ENCODE measurements around the gene SSTR4. TPM values are rescaled to one million over a fixed set of nuclear protein-coding genes. Genes with fewer than 3 reads are reported as not detected.

The SSTR4 gene
- total RNA-seq, 1 experiment from 2014 or later, result not detected

- H2AFZ ChIP-seq (ENCODE audit: low read depth, low read length, poor library complexity, severe bottlenecking), result no peak overlapping the region
- ChIA-PET CTCF (no interaction called here), POLR2A (no interaction called here), RAD21 (ENCODE audit: low non-redundant PET in 1 of 2, low total read pairs in 2 of 2, uncharacterized antibody in 2 of 2, unreplicated experiment in 2 of 2) (interaction anchor here in 1 of 2 experiments (0.6 kb wide), 1 partner anchor 13 kb away, joined by 3 read pairs; no protein-coding TSS in a partner anchor)
- BruUV-seq (replicated peaks), result no TSS peak
- no peak for DNase-seq (ENCODE audit: low read depth, low spot score)
- H3K4me2 ChIP-seq (ENCODE audit: low read length), result no peak overlapping the region
- no peak for ATAC-seq
- no peaks in the 10 kb centered on the region for H3K4me1 ChIP-seq (ENCODE audit: control insufficient read depth in 1 of 2, insufficient read depth in 2 of 2, low read length in 2 of 2)
- peaks cover 26% of the 10 kb centered on the region; the same call in 1 of the 2 replicates for H3K27me3 ChIP-seq (ENCODE audit: insufficient read depth, low read length)
- H3K79me2 ChIP-seq (ENCODE audit: insufficient read depth, low read length), result no peaks in the 10 kb centered on the region
- no peaks in the 10 kb centered on the region for H3K36me3 ChIP-seq (ENCODE audit: control insufficient read depth in 1 of 2, insufficient read depth in 2 of 2, low read length in 2 of 2)
- intact Hi-C loops (cut with micrococcal nuclease), result no loop called here
- H3K9me3 ChIP-seq (ENCODE audit: control insufficient read depth in 1 of 2, insufficient read depth in 1 of 2, low read depth in 1 of 2, low read length in 2 of 2), result no peaks in the 10 kb centered on the region
- no peaks in the 10 kb centered on the region for H3K9me2 ChIP-seq (ENCODE audit: insufficient read depth)
- H3K27ac ChIP-seq (ENCODE audit: low read depth, low read length), result no peak overlapping the region
- H4K20me1 ChIP-seq (ENCODE audit: insufficient read depth), result no peaks in the 10 kb centered on the region
- H3K9ac ChIP-seq (ENCODE audit: low read length), result no peak overlapping the region
- TF ChIP-seq ZNF274 (IDR thresholded peaks at IDR 0.05; ENCODE audit: low read depth, low read length) (no peak), SP1 (IDR thresholded peaks at IDR 0.05; ENCODE audit: low read depth) (no peak), TCF7L2 (IDR thresholded peaks at IDR 0.05; ENCODE audit: borderline replicate concordance, extremely low read depth, insufficient read depth, insufficient read length) (no peak), ZBTB33 (IDR thresholded peaks at IDR 0.05; ENCODE audit: extremely low read depth, insufficient replicate concordance, low read length) (no peak), EGR1 (IDR thresholded peaks at IDR 0.05; ENCODE audit: low read depth) (no peak), RAD21 (IDR thresholded peaks at IDR 0.05; ENCODE audit: low read depth) (no peak), REST (IDR thresholded peaks at IDR 0.05; ENCODE audit: low read depth) (no peak), SRF (IDR thresholded peaks at IDR 0.05; ENCODE audit: low read depth) (no peak), POLR2A (IDR thresholded peaks at IDR 0.05; ENCODE audit: borderline replicate concordance, extremely low read depth, insufficient read depth, insufficient read length) (no peak), POLR2AphosphoS5 (IDR thresholded peaks at IDR 0.05; ENCODE audit: low read depth, low read length) (no peak), CEBPB (IDR thresholded peaks at IDR 0.05; ENCODE audit: low read depth) (no peak), EZH2 (IDR thresholded peaks at IDR 0.05) (no peak), FOSL1 (IDR thresholded peaks at IDR 0.05; ENCODE audit: low read depth) (no peak), MAX (IDR thresholded peaks at IDR 0.05) (no peak), SIN3A (IDR thresholded peaks at IDR 0.05; ENCODE audit: low read depth) (no peak)
- TF ChIP-seq, protein P1, sequence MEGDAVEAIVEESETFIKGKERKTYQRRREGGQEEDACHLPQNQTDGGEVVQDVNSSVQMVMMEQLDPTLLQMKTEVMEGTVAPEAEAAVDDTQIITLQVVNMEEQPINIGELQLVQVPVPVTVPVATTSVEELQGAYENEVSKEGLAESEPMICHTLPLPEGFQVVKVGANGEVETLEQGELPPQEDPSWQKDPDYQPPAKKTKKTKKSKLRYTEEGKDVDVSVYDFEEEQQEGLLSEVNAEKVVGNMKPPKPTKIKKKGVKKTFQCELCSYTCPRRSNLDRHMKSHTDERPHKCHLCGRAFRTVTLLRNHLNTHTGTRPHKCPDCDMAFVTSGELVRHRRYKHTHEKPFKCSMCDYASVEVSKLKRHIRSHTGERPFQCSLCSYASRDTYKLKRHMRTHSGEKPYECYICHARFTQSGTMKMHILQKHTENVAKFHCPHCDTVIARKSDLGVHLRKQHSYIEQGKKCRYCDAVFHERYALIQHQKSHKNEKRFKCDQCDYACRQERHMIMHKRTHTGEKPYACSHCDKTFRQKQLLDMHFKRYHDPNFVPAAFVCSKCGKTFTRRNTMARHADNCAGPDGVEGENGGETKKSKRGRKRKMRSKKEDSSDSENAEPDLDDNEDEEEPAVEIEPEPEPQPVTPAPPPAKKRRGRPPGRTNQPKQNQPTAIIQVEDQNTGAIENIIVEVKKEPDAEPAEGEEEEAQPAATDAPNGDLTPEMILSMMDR (IDR thresholded peaks at IDR 0.05 in 2 of 3, conservative IDR thresholded peaks at IDR 0.05 in 1 of 3; ENCODE audit: borderline replicate concordance in 1 of 3, insufficient read depth in 1 of 3, low read depth in 2 of 3, low read length in 2 of 3), result no peak
- H3K4me3 ChIP-seq (replicated peaks in 1 of 2; ENCODE audit: low read depth in 1 of 2, low read length in 2 of 2), result no peak overlapping the region
Measured at GRCh38 chr20:23035731-23036130, 619 bp downstream of the SSTR4 start.

All from HCT116 (cell line).